ENCODE data around the gene UBE4A.

DNA sequence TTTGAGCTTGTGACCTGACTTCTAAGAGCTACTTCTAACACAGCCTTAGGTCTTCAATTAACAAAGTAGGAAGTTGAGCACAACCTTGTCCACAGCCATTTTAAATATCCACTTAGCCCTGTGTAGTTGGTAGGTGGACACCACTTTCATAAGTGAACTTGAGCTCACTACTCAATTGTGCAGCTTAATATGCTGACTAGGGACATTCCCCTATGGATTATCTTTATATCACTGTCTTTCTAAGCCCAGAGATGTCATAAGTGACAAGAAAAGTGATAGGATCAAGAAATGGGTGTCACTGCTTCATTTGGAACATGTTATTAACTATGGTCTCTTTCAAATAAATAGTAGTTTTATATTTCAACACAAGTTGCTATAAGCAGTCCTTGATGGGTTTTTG, 38.0 kb downstream of the UBE4A start:
- TF ChIP-seq, protein P1, sequence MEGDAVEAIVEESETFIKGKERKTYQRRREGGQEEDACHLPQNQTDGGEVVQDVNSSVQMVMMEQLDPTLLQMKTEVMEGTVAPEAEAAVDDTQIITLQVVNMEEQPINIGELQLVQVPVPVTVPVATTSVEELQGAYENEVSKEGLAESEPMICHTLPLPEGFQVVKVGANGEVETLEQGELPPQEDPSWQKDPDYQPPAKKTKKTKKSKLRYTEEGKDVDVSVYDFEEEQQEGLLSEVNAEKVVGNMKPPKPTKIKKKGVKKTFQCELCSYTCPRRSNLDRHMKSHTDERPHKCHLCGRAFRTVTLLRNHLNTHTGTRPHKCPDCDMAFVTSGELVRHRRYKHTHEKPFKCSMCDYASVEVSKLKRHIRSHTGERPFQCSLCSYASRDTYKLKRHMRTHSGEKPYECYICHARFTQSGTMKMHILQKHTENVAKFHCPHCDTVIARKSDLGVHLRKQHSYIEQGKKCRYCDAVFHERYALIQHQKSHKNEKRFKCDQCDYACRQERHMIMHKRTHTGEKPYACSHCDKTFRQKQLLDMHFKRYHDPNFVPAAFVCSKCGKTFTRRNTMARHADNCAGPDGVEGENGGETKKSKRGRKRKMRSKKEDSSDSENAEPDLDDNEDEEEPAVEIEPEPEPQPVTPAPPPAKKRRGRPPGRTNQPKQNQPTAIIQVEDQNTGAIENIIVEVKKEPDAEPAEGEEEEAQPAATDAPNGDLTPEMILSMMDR (IDR thresholded peaks at IDR 0.05): no peak
- TF ChIP-seq POLR2AphosphoS5 (IDR thresholded peaks at IDR 0.05; ENCODE audit: low read depth, low read length): no peak

Measured in Panc1 (cell line).